GM12878 (cell line): ENCODE results near the gene WDR74. TPM values are rescaled to one million over a fixed set of nuclear protein-coding genes. Genes with fewer than 3 reads are reported as not detected.

Source experiments
- EGR1 ChIP-seq, 2 experiments: IDR thresholded peaks; 1 replicate in 1 of 2; 2 replicates in 1 of 2; pipeline ENCODE4 v1.6.1; 2011 to 2012; ENCODE audit warnings: low read depth in 2 of 2, low read length in 2 of 2, borderline replicate concordance in 1 of 2, mild to moderate bottlenecking in 1 of 2, moderate library complexity in 1 of 2
- RUNX3 ChIP-seq: IDR thresholded peaks from 2 replicates; pipeline ENCODE4 v1.6.1; 2012; ENCODE audit warnings: low read length, inconsistent platforms
- TBL1XR1 ChIP-seq: IDR thresholded peaks from 2 replicates; pipeline ENCODE4 v1.6.1; 2012; ENCODE audit warnings: low read depth, low read length, improper control_type of control experiment
- polyA plus RNA-seq, 11 experiments: library from polyadenylated mRNA; depleted of rRNA in 4 of 11; unstranded in 6 of 11; stranded (reverse) in 5 of 11; fragments of >200 nt; fragmentation: Nextera tagmentation in 4 of 11; fragmentation: Illumina TruSeq in 1 of 11; extraction: Ambion mirVana in 4 of 11; extraction: Trizol in 1 of 11; gene quantifications; 1 replicate in 1 of 11; 2 replicates in 10 of 11; pipeline versions ENCODE4 v1.2.1 to v1.2.3, GENCODE V29; 2011 to 2016; ENCODE audit warnings: inconsistent platforms in 2 of 11, missing spikeins in 2 of 11, low read depth in 1 of 11
- total RNA-seq, 4 experiments: library from RNA; depleted of rRNA in 3 of 4; stranded (reverse); fragments of >200 nt in 3 of 4; fragmentation: Illumina TruSeq in 1 of 4; extraction: Trizol in 1 of 4; gene quantifications; 2 replicates each; pipeline versions ENCODE4 v1.2.1 to v1.2.3, GENCODE V29; 2013 to 2021
- TF ChIP-seq, protein P1 (sequence below): fragments of 450-650 bp; formaldehyde crosslinking; IDR thresholded peaks from 2 replicates; pipeline ENCODE4 v1.4.0; 2020; ENCODE audit warnings: mild to moderate bottlenecking, moderate library complexity
- TF ChIP-seq, protein P2 (sequence below): IDR thresholded peaks from 2 replicates; pipeline ENCODE4 v1.6.1; 2012; ENCODE audit warnings: improper control_type of control experiment, low read depth, low read length; ENCODE audit not compliant: insufficient replicate concordance

The WDR74 gene
- total and polyA plus RNA-seq, 10 of the 15 experiments (the other 5 are each of a cell fraction or from before 2014, with no cell fraction given): 18.2 to 103 (median 60.7) TPM

DNA sequence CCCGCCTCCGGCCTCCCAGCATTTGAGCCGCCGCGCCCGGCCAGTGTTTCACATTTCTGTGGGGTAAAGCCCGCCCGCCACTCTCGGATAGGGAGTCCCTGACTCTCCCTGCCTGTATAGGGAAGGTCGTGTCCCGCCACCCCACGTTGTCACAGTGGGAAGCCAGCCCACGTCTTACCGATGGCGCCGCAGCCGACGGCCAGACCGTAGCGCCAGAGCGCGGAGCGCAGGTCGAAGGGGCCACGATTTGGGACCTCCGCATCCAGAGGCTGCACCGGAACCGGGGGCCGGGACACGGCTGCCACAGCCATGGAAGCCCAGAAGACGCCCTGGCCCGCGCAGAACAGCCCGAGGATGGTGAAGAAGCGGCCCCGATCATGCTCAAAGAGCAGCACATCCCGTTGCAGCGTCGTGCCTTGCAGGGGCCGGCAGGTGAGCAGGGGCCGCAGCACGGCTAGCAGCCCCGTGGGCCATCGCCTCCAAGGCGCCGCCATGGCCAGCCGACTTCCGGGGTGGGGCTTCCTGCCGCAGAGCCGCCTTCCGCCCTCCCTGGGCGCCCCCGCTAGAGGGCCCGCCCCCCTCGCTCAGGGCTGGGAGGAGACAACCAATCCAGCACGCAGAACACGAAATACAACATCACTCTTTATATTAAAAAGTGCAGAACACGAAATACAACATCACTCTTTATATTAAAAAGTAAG is 47.7 kb downstream of the WDR74 start, which contains the start of gene TMEM223 (continued):
- TF ChIP-seq, protein P1, sequence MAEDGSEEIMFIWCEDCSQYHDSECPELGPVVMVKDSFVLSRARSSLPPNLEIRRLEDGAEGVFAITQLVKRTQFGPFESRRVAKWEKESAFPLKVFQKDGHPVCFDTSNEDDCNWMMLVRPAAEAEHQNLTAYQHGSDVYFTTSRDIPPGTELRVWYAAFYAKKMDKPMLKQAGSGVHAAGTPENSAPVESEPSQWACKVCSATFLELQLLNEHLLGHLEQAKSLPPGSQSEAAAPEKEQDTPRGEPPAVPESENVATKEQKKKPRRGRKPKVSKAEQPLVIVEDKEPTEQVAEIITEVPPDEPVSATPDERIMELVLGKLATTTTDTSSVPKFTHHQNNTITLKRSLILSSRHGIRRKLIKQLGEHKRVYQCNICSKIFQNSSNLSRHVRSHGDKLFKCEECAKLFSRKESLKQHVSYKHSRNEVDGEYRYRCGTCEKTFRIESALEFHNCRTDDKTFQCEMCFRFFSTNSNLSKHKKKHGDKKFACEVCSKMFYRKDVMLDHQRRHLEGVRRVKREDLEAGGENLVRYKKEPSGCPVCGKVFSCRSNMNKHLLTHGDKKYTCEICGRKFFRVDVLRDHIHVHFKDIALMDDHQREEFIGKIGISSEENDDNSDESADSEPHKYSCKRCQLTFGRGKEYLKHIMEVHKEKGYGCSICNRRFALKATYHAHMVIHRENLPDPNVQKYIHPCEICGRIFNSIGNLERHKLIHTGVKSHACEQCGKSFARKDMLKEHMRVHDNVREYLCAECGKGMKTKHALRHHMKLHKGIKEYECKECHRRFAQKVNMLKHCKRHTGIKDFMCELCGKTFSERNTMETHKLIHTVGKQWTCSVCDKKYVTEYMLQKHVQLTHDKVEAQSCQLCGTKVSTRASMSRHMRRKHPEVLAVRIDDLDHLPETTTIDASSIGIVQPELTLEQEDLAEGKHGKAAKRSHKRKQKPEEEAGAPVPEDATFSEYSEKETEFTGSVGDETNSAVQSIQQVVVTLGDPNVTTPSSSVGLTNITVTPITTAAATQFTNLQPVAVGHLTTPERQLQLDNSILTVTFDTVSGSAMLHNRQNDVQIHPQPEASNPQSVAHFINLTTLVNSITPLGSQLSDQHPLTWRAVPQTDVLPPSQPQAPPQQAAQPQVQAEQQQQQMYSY (CRISPR knock-in tag): no peak
- TF ChIP-seq, protein P2, sequence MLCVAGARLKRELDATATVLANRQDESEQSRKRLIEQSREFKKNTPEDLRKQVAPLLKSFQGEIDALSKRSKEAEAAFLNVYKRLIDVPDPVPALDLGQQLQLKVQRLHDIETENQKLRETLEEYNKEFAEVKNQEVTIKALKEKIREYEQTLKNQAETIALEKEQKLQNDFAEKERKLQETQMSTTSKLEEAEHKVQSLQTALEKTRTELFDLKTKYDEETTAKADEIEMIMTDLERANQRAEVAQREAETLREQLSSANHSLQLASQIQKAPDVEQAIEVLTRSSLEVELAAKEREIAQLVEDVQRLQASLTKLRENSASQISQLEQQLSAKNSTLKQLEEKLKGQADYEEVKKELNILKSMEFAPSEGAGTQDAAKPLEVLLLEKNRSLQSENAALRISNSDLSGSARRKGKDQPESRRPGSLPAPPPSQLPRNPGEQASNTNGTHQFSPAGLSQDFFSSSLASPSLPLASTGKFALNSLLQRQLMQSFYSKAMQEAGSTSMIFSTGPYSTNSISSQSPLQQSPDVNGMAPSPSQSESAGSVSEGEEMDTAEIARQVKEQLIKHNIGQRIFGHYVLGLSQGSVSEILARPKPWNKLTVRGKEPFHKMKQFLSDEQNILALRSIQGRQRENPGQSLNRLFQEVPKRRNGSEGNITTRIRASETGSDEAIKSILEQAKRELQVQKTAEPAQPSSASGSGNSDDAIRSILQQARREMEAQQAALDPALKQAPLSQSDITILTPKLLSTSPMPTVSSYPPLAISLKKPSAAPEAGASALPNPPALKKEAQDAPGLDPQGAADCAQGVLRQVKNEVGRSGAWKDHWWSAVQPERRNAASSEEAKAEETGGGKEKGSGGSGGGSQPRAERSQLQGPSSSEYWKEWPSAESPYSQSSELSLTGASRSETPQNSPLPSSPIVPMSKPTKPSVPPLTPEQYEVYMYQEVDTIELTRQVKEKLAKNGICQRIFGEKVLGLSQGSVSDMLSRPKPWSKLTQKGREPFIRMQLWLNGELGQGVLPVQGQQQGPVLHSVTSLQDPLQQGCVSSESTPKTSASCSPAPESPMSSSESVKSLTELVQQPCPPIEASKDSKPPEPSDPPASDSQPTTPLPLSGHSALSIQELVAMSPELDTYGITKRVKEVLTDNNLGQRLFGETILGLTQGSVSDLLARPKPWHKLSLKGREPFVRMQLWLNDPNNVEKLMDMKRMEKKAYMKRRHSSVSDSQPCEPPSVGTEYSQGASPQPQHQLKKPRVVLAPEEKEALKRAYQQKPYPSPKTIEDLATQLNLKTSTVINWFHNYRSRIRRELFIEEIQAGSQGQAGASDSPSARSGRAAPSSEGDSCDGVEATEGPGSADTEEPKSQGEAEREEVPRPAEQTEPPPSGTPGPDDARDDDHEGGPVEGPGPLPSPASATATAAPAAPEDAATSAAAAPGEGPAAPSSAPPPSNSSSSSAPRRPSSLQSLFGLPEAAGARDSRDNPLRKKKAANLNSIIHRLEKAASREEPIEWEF: no peak
- TF ChIP-seq TBL1XR1: no peak
- peak in 1 of 2 experiments; percentile 81; a peak in 2 of 3 replicates for TF ChIP-seq EGR1 (IDR thresholded peaks at IDR 0.05; ENCODE audit: borderline replicate concordance in 1 of 2, low read depth in 2 of 2, low read length in 2 of 2)
- peak; percentile 40; the same call in 1 of the 2 replicates for TF ChIP-seq RUNX3
